Hepatocyte (in vitro differentiated cells): ENCODE measurements around the gene SNRNP70. TPM values are rescaled to one million over a fixed set of nuclear protein-coding genes. Genes with fewer than 3 reads are reported as not detected.
A peak's percentile ranks its signal among the peaks of the same experiment; 100 is the strongest.

Experiments
- DNase-seq: peaks from one replicate; pipeline ENCODE4 v3.0.0-alpha.2; 2016; ENCODE audit warnings: low spot score
- H2AFZ ChIP-seq: fragments of 200-600 bp; sonication (generic); 2 replicates; pipeline ENCODE4 v1.6.0; 2016; ENCODE audit warnings: antibody characterized with exemption, mild to moderate bottlenecking
- H3K27ac ChIP-seq: fragments of 200-600 bp; sonication (generic); 2 replicates; pipeline ENCODE4 v1.5.1; 2016; ENCODE audit warnings: mild to moderate bottlenecking
- H3K27me3 ChIP-seq: fragments of 200-600 bp; sonication (generic); 2 replicates; pipeline ENCODE4 v1.6.1; 2016
- H3K36me3 ChIP-seq: fragments of 200-600 bp; sonication (generic); replicated peaks from 2 replicates; pipeline ENCODE4 v1.5.1; 2016; ENCODE audit warnings: low read depth; ENCODE audit not compliant: insufficient read depth
- H3K4me1 ChIP-seq: fragments of 200-600 bp; sonication (generic); 2 replicates; pipeline ENCODE4 v1.5.1; 2016; ENCODE audit warnings: mild to moderate bottlenecking, moderate library complexity; ENCODE audit not compliant: insufficient read depth
- H3K4me2 ChIP-seq: fragments of 200-600 bp; sonication (generic); 2 replicates; pipeline ENCODE4 v1.6.0; 2016
- H3K4me3 ChIP-seq: fragments of 200-600 bp; sonication (generic); 2 replicates; pipeline ENCODE4 v1.5.1; 2016; ENCODE audit warnings: mild to moderate bottlenecking
- H3K79me2 ChIP-seq: fragments of 200-600 bp; sonication (generic); 2 replicates; pipeline ENCODE4 v1.6.0; 2017; ENCODE audit warnings: mild to moderate bottlenecking
- H3K9me2 ChIP-seq: fragments of 200-600 bp; sonication (generic); replicated peaks from 2 replicates; pipeline ENCODE4 v1.6.0; 2017; ENCODE audit warnings: mild to moderate bottlenecking; ENCODE audit not compliant: insufficient read depth
- H3K9me3 ChIP-seq: fragments of 200-600 bp; sonication (generic); 2 replicates; pipeline ENCODE4 v1.5.1; 2016; ENCODE audit warnings: low read depth, mild to moderate bottlenecking
- H4K20me1 ChIP-seq: fragments of 200-600 bp; sonication (generic); 2 replicates; pipeline ENCODE4 v1.6.0; 2016; ENCODE audit warnings: mild to moderate bottlenecking; ENCODE audit not compliant: insufficient read depth, poor library complexity, severe bottlenecking
- EZH2 ChIP-seq: fragments of 200-600 bp; sonication (generic); IDR thresholded peaks from 2 replicates; pipeline ENCODE4 v1.6.1; 2016; ENCODE audit warnings: antibody characterized with exemption, mild to moderate bottlenecking, borderline replicate concordance
- EZH2phosphoT487 ChIP-seq: fragments of 200-600 bp; sonication (generic); IDR thresholded peaks from one replicate; pipeline ENCODE4 v1.6.1; 2018; ENCODE audit warnings: antibody characterized with exemption, mild to moderate bottlenecking, low read depth, moderate library complexity; ENCODE audit not compliant: unreplicated experiment, severe bottlenecking
- WGBS: methylation state at CpG from one replicate; pipeline ENCODE4 v1.1.6; 2016; ENCODE audit warnings: low lambda C conversion rate; ENCODE audit errors: missing lambda C conversion rate; 5-methylcytosine and 5-hydroxymethylcytosine counted together
- polyA plus RNA-seq: library from polyadenylated mRNA; unstranded; fragments of >200 nt; fragmentation: Nextera tagmentation; extraction: Ambion mirVana; gene quantifications from 2 replicates; pipeline ENCODE4 v1.2.1, GENCODE V29; 2016
- total RNA-seq: library from RNA; depleted of rRNA; stranded (reverse); fragments of >200 nt; gene quantifications from 2 replicates; pipeline ENCODE4 v1.2.3, GENCODE V29; 2014
- TF ChIP-seq, protein P1 (sequence below): fragments of 200-600 bp; sonication (generic); IDR thresholded peaks from 2 replicates; pipeline ENCODE4 v1.5.1; 2016; ENCODE audit warnings: antibody characterized with exemption, mild to moderate bottlenecking; ENCODE audit not compliant: poor library complexity

Gene SNRNP70
- total and polyA plus RNA-seq, 2 experiments from 2014 or later, result 190 to 248 TPM

DNA sequence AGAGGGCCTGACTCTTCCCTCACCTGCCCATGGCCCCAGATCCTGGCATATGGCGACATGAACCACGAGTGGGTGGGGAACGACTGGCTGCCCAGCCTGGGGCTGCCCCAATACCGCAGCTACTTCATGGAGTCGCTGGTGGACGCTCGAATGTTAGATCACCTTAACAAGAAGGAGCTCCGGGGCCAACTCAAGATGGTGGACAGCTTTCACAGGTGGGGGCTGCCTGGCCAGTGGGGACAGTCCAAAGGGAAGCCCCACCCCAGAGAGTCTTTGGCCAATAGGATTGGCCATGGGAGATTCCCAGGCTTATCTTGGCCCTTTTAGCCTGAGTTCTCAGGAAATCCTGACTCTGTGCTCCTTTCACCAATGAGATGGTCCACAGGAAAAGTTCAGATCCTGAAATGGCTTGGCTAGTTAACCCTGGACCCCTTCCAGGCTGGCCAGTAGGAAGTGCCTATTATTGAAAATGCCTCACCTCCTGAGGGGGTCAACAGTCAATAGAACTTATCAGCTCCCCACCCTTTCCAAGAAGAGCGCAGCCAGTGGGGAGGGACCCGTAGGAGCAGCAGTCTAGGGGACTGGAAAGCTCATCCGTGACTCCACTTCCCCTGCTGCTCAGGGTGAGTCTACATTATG lies 62.9 kb downstream of the SNRNP70 start:
- Histone ChIP-seq H3K4me3 (no peak overlapping the region), H3K27me3 (no peaks in the 10 kb centered on the region), H3K4me1 (peaks cover 16% of the 10 kb centered on the region), H3K36me3 (no peaks in the 10 kb centered on the region), H3K79me2 (no peaks in the 10 kb centered on the region), H4K20me1 (no peaks in the 10 kb centered on the region), H3K9me3 (no peaks in the 10 kb centered on the region), H2AFZ (no peak overlapping the region), H3K9me2 (no peaks in the 10 kb centered on the region), H3K4me2 (peak overlapping the region; percentile 88), H3K27ac (no peak overlapping the region)
- no peak for DNase-seq
- WGBS, result 85% methylated on average over 11 of the region's 11 CpGs
- TF ChIP-seq EZH2 (no peak), EZH2phosphoT487 (no peak)
- TF ChIP-seq, protein P1, sequence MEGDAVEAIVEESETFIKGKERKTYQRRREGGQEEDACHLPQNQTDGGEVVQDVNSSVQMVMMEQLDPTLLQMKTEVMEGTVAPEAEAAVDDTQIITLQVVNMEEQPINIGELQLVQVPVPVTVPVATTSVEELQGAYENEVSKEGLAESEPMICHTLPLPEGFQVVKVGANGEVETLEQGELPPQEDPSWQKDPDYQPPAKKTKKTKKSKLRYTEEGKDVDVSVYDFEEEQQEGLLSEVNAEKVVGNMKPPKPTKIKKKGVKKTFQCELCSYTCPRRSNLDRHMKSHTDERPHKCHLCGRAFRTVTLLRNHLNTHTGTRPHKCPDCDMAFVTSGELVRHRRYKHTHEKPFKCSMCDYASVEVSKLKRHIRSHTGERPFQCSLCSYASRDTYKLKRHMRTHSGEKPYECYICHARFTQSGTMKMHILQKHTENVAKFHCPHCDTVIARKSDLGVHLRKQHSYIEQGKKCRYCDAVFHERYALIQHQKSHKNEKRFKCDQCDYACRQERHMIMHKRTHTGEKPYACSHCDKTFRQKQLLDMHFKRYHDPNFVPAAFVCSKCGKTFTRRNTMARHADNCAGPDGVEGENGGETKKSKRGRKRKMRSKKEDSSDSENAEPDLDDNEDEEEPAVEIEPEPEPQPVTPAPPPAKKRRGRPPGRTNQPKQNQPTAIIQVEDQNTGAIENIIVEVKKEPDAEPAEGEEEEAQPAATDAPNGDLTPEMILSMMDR, result no peak

DNA sequence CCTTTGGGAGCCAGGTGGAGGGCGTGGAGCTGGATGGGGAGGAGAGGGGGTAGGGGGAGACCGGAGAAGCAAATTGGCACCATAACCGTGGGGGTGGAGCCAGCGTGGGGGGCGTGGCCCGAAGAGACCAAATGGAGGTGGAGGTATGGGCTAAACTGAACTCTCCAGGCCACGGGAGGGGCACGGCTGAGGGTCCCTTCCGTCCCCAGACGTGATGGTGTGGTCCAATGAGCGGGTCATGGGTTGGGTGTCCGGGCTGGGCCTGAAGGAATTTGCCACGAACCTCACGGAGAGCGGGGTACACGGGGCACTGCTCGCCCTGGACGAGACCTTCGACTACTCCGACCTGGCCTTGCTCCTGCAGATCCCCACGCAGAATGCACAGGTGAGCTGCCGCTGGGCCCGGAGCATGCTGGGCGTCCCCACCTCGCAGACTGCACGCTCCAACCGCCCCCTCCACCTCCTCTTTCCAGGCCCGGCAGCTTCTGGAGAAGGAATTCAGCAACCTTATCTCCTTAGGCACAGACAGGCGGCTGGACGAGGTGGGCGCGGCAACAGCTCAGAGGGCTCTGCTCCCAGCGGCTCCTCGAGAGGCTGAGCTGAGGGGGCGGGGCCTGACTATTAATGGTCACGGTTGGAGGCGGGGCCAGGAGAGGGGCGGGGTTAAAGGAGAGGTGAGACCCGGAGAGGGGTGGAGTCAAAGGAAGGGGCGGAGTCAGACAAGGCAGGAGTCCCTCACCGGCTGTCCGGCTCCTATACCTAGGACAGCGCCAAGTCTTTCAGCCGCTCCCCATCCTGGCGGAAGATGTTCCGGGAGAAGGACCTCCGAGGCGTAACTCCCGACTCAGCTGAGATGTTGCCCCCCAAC lies 63.8 kb downstream of the SNRNP70 start:
- 1% methylated on average over 33 of the region's 49 CpGs for WGBS
- peak overlapping the region; percentile 43 for H3K4me3 ChIP-seq
- no peaks in the 10 kb centered on the region for H4K20me1 ChIP-seq
- DNase-seq, result peak; percentile 100
- H3K79me2 ChIP-seq, result no peaks in the 10 kb centered on the region
- H2AFZ ChIP-seq, result no peak overlapping the region
- TF ChIP-seq EZH2, result no peak
- H3K9me2 ChIP-seq, result no peaks in the 10 kb centered on the region
- H3K4me1 ChIP-seq, result peaks cover 16% of the 10 kb centered on the region
- peak overlapping the region; percentile 82 for H3K27ac ChIP-seq
- no peaks in the 10 kb centered on the region for H3K27me3 ChIP-seq
- H3K36me3 ChIP-seq, result no peaks in the 10 kb centered on the region
- H3K9me3 ChIP-seq, result no peaks in the 10 kb centered on the region
- H3K4me2 ChIP-seq, result peak overlapping the region; percentile 88

DNA sequence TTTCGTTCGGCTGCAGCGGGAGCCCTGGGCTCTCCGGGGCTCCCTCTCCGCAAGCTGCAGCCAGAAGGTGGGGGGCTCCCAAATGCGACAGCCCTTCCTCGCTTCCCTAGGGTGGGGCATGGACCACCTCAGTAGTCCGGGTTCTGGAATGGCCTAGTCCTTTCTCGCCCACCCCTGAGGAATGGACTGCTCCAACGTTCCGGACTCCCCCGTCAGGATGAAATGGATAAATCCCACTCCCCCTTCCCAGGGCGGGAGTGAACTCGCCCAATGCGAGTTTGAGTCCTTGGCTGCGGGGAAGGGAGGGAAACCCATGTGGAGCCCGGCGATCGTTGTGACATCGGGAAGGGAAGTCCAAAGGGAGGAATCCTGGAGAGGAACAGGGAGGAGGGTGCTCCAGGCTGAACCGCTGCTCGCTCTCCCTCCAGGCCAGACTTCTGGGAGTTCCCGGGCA lies 64.4 kb downstream of the SNRNP70 start:
- H2AFZ ChIP-seq, result peak overlapping the region; percentile 61
- H3K4me1 ChIP-seq, result peaks cover 16% of the 10 kb centered on the region
- H4K20me1 ChIP-seq, result no peaks in the 10 kb centered on the region
- peak overlapping the region; percentile 82 for H3K27ac ChIP-seq
- peak; percentile 82 for DNase-seq
- no peaks in the 10 kb centered on the region for H3K79me2 ChIP-seq
- H3K4me2 ChIP-seq, result peak overlapping the region; percentile 88
- TF ChIP-seq EZH2phosphoT487 (no peak), EZH2 (no peak)
- TF ChIP-seq, protein P1, result no peak
- no peaks in the 10 kb centered on the region for H3K9me2 ChIP-seq
- no peaks in the 10 kb centered on the region for H3K36me3 ChIP-seq
- no peaks in the 10 kb centered on the region for H3K9me3 ChIP-seq
- H3K4me3 ChIP-seq, result peak overlapping the region; percentile 43
- H3K27me3 ChIP-seq, result no peaks in the 10 kb centered on the region
- WGBS, result 1% methylated on average over 23 of the region's 23 CpGs
